Gastrocnemius medialis (tissue), 4 donors: ENCODE measurements around the gene GABRB1.

Experiments
- CTCF ChIP-seq, 5 experiments: fragments of 450-650 bp in 3 of 5; fragments of 200-600 bp in 2 of 5; sonication (generic) in 2 of 5; IDR thresholded peaks in 4 of 5; conservative IDR thresholded peaks in 1 of 5; 1 replicate in 4 of 5; 2 replicates in 1 of 5; pipeline ENCODE4 v1.5.1; 2016 to 2019; ENCODE audit warnings: antibody characterized with exemption in 5 of 5, mild to moderate bottlenecking in 3 of 5, moderate library complexity in 3 of 5
- POLR2A ChIP-seq, 2 donors: fragments of 450-650 bp; IDR thresholded peaks; one replicate each; pipeline ENCODE4 v1.6.1; 2017; ENCODE audit warnings: antibody characterized with exemption in 2 of 2, mild to moderate bottlenecking in 2 of 2, moderate library complexity in 2 of 2

GRCh38 chr4:47031011-47031678 is at the start of gene GABRB1:
- TF ChIP-seq POLR2A (IDR thresholded peaks at IDR 0.05) (no peak), CTCF (IDR thresholded peaks at IDR 0.05 in 4 of 5, conservative IDR thresholded peaks at IDR 0.05 in 1 of 5) (no peak)
